ENCODE data around the gene HDLBP.

DNA sequence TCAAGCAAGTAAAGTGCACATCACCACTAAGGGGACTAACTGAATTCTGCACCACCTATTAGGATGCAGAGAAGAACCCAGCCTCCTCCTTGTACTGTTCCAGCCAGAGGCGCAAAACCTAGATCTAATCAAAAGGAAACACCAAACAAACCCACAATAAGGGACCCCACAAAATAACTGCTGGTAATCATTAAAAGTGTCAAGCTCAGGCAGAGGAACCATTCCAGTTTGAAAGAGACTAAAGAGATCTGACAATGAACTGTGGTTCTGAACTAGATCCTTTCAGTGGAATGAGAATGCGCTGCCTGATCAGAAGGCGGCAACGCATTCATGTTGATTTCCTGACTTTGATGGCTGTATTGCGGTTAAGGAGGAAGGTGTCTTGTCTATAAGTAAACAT lies 16.8 kb downstream of the HDLBP start:
- no peak for TF ChIP-seq CREM (IDR thresholded peaks at IDR 0.05; ENCODE audit: low read depth)
- TF ChIP-seq, protein P1, sequence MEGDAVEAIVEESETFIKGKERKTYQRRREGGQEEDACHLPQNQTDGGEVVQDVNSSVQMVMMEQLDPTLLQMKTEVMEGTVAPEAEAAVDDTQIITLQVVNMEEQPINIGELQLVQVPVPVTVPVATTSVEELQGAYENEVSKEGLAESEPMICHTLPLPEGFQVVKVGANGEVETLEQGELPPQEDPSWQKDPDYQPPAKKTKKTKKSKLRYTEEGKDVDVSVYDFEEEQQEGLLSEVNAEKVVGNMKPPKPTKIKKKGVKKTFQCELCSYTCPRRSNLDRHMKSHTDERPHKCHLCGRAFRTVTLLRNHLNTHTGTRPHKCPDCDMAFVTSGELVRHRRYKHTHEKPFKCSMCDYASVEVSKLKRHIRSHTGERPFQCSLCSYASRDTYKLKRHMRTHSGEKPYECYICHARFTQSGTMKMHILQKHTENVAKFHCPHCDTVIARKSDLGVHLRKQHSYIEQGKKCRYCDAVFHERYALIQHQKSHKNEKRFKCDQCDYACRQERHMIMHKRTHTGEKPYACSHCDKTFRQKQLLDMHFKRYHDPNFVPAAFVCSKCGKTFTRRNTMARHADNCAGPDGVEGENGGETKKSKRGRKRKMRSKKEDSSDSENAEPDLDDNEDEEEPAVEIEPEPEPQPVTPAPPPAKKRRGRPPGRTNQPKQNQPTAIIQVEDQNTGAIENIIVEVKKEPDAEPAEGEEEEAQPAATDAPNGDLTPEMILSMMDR (IDR thresholded peaks at IDR 0.05 in 2 of 3, conservative IDR thresholded peaks at IDR 0.05 in 1 of 3; ENCODE audit: control insufficient read depth in 2 of 3, extremely low read depth in 1 of 3, insufficient read depth in 1 of 3, low read depth in 3 of 3, low read length in 3 of 3): no peak
- TF ChIP-seq POLR2AphosphoS5 (IDR thresholded peaks at IDR 0.05; ENCODE audit: low read length): no peak
- no peak for TF ChIP-seq PAX8 (IDR thresholded peaks at IDR 0.05)
- no peak for TF ChIP-seq ESRRA (IDR thresholded peaks at IDR 0.05; ENCODE audit: low read length)
- TF ChIP-seq, protein P2, sequence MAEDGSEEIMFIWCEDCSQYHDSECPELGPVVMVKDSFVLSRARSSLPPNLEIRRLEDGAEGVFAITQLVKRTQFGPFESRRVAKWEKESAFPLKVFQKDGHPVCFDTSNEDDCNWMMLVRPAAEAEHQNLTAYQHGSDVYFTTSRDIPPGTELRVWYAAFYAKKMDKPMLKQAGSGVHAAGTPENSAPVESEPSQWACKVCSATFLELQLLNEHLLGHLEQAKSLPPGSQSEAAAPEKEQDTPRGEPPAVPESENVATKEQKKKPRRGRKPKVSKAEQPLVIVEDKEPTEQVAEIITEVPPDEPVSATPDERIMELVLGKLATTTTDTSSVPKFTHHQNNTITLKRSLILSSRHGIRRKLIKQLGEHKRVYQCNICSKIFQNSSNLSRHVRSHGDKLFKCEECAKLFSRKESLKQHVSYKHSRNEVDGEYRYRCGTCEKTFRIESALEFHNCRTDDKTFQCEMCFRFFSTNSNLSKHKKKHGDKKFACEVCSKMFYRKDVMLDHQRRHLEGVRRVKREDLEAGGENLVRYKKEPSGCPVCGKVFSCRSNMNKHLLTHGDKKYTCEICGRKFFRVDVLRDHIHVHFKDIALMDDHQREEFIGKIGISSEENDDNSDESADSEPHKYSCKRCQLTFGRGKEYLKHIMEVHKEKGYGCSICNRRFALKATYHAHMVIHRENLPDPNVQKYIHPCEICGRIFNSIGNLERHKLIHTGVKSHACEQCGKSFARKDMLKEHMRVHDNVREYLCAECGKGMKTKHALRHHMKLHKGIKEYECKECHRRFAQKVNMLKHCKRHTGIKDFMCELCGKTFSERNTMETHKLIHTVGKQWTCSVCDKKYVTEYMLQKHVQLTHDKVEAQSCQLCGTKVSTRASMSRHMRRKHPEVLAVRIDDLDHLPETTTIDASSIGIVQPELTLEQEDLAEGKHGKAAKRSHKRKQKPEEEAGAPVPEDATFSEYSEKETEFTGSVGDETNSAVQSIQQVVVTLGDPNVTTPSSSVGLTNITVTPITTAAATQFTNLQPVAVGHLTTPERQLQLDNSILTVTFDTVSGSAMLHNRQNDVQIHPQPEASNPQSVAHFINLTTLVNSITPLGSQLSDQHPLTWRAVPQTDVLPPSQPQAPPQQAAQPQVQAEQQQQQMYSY (CRISPR knock-in tag; IDR thresholded peaks at IDR 0.05): no peak
- TF ChIP-seq SUPT20H (IDR thresholded peaks at IDR 0.05; ENCODE audit: borderline replicate concordance, control insufficient read depth, low read depth, low read length): no peak

Measured in GM12878 (cell line).